A549 (cell line): Measurements from ENCODE around the gene RNF144A.

Source experiments
- CTCF ChIP-seq: fragments of >200 bp; sonication (Bioruptor Twin); formaldehyde crosslinking; IDR thresholded peaks from 3 replicates; pipeline ENCODE4 v1.5.1; 2016
- FOSL2 ChIP-seq, 2 experiments: fragments of 450-650 bp in 1 of 2; fragments of >200 bp in 1 of 2; sonication (Bioruptor Twin) in 1 of 2; formaldehyde crosslinking; IDR thresholded peaks; 2 replicates each; pipeline versions ENCODE4 v1.5.0 to v1.6.1; 2016 to 2020; ENCODE audit warnings: mild to moderate bottlenecking in 1 of 2, moderate library complexity in 1 of 2
- PHF8 ChIP-seq: fragments of 200-600 bp; sonication (generic); IDR thresholded peaks from 2 replicates; pipeline ENCODE4 v1.6.1; 2016; ENCODE audit warnings: low read depth, mild to moderate bottlenecking, antibody characterized with exemption, moderate library complexity, borderline replicate concordance
- SREBF2 ChIP-seq: fragments of 450-650 bp; IDR thresholded peaks from 2 replicates; pipeline ENCODE4 v1.6.1; 2014; ENCODE audit warnings: mild to moderate bottlenecking, moderate library complexity

- TF ChIP-seq SREBF2, result no peak
- no peak for TF ChIP-seq PHF8
- no peak for TF ChIP-seq CTCF
- no peak for TF ChIP-seq FOSL2 (IDR thresholded peaks at IDR 0.05)
- TF ChIP-seq FOSL2 (CRISPR knock-in tag; IDR thresholded peaks at IDR 0.05), result no peak
Observed at GRCh38 chr2:6879011-6879410, 38.2 kb upstream of the RNF144A start.
